HG03571 (cell line): ENCODE results near the gene SSR4.

Source experiments
- ATAC-seq: cut with Tn5 transposase; IDR thresholded peaks from one replicate; pipeline ENCODE4 v1.9.1; 2021; ENCODE audit not compliant: unreplicated experiment

Gene SSR4

DNA sequence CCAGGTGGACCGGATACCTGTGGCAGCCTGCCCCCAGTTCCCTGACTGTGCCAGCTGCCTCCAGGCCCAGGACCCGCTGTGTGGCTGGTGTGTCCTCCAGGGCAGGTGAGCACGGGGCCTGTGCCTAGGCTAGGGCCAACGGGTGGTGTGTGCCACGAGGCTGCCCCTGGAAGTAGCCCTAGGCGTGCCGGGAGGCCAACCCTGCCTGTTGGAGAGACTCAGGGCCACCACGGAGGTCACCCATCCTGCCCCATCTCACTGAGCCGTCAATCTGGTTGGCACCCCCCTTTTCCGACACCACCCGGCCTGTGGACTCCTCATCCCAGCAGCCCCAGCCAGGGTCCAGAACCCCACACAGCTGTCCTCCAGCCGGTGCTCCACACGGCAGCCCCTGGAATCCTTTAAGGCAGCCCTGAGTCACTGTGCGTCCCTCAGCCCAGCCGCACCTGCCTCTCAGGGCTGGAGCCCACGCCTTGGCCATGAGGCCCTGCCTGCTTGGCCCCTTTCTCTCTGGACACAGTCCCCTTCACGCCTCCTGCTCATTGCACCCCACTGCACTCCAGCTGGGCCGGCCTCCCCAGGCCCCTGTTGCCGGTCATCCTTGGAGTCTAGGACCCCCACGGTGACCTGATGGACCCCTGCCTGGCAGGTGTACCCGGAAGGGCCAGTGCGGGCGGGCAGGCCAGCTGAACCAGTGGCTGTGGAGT, 25.2 kb upstream of the SSR4 start:
- no peak for ATAC-seq

DNA sequence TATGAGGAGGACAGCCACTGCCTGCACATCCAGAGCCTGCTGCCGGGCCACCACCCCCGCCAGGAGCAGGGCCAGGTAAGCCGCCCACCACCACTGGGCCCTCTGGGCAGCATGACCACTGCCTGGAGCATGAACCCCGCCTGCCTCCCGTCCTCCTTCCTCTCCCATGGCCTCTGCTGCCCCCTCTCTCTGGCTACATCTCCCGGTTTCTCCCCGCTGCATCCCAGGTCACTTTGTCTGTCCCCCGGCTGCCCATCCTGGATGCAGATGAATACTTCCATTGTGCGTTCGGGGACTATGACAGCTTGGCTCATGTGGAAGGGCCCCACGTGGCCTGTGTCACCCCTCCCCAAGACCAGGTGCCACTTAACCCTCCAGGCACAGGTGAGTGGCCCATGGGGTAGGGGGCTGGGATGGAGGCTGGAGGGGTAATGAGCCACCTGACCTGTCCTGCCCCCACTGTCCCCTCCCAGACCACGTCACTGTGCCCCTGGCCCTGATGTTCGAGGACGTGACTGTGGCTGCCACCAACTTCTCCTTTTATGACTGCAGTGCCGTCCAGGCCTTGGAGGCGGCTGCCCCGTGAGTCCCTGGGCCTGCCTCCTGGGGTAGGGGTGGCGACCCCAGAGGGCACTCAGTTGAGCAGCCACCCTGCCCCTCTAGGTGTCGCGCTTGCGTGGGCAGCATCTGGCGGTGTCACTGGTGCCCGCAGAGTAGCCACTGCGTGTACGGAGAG, 24.4 kb upstream of the SSR4 start:
- no peak for ATAC-seq

- no peak for ATAC-seq
These were observed 23.7 kb upstream of the SSR4 start for GRCh38 chrX:153770601-153771414.

DNA sequence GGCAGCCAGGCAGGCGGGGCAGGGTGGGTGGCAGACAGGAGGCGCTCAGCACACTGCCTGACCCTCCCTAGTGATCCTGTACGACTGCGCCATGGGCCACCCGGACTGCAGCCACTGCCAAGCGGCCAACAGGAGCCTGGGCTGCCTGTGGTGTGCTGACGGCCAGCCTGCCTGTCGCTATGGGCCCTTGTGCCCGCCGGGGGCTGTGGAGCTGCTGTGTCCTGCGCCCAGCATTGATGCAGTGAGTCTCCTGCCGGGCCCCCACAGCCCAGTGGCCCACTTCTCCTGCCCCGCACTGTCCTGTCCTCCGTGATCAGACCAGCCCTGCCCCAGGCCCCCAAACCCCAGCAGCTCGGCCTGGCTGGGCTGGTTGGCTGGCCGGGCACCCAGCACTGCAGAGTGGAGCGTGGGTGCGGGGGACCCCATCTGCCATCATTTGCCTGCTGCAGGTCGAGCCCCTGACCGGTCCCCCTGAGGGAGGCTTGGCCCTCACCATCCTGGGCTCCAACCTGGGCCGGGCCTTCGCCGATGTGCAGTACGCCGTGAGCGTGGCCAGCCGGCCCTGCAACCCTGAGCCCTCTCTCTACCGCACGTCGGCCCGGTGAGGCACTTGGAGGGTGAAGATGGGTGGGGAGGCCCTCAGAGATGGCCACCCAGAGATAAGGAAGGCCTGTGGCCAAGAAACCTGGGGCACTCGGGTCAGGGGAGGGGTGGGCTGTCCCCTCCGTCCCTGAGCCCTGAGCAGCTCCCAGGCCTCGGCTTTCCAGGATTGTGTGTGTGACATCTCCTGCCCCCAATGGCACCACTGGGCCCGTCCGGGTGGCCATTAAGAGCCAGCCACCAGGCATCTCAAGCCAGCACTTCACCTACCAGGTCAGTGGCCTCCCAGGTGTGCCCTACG, 22.8 kb upstream of the SSR4 start:
- ATAC-seq = no peak

GRCh38 chrX:153772316-153773217, 21.9 kb upstream of the SSR4 start:
- ATAC-seq = no peak

DNA sequence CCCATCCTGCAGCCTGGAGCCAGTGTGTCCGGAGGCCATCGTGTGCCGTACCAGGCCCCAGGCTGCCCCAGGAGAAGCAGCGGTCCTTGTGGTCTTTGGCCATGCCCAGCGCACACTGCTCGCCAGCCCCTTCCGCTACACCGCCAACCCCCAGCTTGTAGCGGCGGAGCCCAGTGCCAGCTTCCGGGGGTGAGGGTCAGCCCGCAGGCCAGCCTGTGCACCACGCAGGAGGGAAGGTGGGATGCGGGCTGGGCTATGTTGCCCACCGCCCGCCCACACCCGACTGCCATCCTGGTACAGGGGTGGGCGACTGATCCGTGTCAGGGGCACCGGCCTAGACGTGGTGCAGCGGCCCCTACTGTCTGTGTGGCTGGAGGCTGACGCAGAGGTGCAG, 21.3 kb upstream of the SSR4 start:
- no peak for ATAC-seq

DNA sequence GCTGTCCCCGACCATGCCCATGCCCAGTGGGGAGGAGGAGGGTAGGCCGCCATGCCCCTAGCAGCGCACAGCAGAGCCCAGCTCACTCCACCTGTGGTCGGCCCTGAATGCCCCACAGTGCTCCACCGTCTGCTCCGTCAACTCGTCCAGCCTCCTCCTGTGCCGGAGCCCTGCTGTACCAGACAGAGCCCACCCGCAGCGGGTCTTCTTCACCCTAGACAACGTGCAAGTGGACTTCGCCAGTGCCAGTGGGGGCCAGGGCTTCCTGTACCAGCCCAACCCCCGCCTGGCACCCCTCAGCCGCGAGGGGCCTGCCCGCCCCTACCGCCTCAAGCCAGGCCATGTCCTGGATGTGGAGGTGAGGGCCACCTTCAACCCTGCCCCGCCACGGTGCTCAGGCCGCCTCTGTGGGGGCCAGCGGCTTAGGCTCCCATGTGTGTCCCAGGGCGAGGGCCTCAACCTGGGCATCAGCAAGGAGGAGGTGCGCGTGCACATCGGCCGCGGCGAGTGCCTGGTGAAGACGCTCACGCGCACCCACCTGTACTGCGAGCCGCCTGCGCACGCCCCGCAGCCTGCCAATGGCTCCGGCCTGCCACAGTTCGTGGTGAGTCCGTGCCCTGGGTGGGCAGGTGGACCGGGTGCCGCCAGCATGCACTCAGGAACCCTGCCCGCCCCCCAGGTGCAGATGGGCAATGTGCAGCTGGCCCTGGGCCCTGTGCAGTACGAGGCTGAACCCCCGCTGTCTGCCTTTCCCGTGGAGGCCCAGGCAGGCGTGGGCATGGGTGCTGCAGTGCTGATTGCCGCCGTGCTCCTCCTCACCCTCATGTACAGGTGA, 20.5 kb upstream of the SSR4 start:
- ATAC-seq = no peak

- ATAC-seq = no peak
These were observed 19.7 kb upstream of the SSR4 start for GRCh38 chrX:153774576-153775292.

- ATAC-seq = no peak
These were observed 19.0 kb upstream of the SSR4 start for GRCh38 chrX:153775293-153776119.

GRCh38 chrX:153776120-153776599, 18.3 kb upstream of the SSR4 start:
- ATAC-seq = no peak

GRCh38 chrX:153776611-153777045, 17.8 kb upstream of the SSR4 start:
- ATAC-seq = no peak

DNA sequence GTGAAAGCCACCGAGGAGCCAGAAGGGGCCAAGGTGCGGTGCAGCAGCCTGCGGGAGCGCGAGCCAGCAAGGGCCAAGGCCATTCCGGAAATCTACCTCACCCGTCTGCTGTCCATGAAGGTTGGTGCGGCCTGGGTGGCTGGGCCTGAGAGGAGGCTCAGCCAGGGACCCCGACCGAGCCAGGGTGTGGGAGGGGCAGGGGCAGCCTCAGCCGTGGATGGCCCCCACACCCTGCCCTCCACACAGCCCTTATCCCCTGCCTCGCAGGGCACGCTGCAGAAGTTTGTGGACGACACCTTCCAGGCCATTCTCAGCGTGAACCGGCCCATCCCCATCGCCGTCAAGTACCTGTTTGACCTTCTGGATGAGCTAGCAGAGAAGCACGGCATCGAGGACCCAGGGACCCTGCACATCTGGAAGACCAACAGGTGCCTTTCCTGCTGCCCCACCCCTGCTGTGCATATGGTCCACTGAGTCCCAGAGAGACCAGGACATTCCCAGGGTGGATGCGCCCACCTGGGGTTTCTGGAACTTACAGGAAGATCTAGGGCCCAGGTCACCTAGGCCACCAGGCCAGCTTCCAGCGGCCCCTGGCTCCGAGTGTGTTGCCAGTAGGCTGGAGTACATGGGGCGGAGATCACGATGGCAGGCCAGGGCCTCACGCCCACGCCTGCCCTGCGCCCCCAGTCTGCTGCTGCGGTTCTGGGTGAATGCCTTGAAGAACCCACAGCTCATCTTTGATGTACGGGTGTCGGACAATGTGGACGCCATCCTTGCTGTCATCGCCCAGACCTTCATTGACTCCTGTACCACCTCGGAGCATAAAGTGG, 17.0 kb upstream of the SSR4 start:
- ATAC-seq = no peak

DNA sequence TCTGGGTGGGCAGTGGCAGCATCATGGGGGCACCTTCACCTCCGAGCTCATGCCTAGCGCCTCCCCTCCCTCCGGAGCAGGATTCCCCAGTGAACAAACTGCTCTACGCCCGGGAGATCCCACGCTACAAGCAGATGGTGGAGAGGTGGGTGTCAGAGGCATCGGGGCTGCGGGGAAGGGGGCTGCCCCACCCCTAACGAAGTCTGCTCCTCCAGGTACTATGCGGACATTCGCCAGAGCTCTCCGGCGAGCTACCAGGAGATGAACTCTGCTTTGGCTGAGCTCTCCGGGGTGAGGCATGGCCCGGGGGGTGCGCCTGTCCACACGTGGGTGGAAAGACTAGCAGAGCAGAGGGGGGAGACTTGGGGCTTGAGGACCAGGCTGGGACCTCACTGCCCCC, 16.3 kb upstream of the SSR4 start:
- ATAC-seq = no peak

DNA sequence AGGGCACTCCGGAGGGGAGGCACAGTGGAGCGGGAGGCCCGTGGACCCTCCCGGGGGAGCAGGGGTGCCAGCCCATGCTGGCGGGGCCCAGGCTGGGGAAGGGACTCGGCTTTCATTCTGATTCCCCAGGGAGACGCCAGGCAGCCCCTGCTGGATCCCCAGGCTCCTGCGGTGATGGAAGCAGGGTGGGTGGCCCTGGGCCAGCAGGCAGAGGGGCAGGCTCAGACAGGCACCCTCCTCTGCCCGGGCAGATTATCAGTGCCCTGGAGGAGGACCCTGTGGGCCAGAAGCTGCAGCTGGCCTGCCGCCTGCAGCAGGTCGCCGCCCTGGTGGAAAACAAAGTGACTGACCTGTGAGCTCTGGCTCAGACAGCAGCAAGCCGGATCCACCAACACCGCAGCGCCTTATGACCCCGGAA, 15.8 kb upstream of the SSR4 start:
- no peak for ATAC-seq

- ATAC-seq = no peak
These were observed 14.4 kb upstream of the SSR4 start for GRCh38 chrX:153779891-153780677.
